Measurements from ENCODE around the gene ECHDC3. TPM values are rescaled to one million over a fixed set of nuclear protein-coding genes. Genes with fewer than 3 reads are reported as not detected.

ECHDC3 gene
- total and polyA plus RNA-seq, 4 donors = 14.2 to 48.3 (median 31.4) TPM

DNA sequence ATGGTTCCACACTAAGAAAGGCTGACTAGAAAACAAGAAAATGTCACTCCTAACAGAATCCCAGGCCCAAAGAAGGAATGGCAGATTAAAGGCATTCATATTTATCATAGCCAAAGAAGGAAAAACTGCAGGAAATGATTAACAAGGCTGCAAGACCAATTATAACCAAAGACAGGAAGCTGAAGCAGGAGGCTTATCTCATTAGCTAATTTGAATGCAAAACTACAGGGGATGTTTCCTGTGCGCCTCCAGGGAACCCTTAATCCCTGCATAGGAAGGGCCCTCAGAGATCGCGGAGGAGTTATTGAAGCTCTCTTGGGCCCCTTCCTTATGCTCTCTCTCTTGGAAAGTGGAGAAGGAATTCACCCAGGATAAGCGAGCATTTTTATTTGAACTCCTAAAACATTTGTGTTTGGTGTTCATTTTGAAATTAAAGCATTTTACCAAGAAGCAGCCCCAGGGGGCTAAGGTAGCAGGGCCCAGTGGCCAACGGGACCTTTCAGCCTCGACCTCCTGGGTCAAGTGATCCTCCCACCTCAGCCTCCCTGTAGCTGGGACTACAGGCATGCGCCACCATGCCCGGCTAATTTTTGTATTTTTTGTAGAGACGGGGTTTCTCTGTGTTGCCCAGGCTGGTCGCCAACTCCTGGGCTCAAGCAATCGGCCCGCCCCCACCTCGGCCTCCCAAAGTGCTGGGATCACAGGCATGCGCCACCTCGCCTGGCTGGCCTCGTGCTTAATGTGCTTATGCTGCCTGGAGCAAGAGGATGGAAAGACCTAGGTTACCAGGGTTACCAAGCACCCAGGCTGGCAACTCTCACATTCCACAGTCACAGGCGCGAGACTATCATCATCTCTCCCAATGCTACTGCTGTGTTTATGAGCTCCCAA lies 56.9 kb downstream of the ECHDC3 start:
- no peak overlapping the region for H3K27ac ChIP-seq (ENCODE audit: low read depth in 1 of 2, low read length in 1 of 2)
- WGBS, 2 donors = 68 to 69% methylated on average over 18 of the region's 18 CpGs
- no peak overlapping the region for H3K4me3 ChIP-seq
- H3K36me3 ChIP-seq (ENCODE audit: control insufficient read depth in 4 of 4, insufficient read depth in 4 of 4, low read length in 4 of 4) = no peaks in the 10 kb centered on the region
- H3K27me3 ChIP-seq (ENCODE audit: control insufficient read depth in 3 of 3, insufficient read depth in 3 of 3, low read length in 2 of 3) = no peaks in the 10 kb centered on the region
- no peak overlapping the region for H3K9ac ChIP-seq (ENCODE audit: insufficient read depth in 1 of 2, low read length in 2 of 2)
- no peak for TF ChIP-seq CTCF (IDR thresholded peaks at IDR 0.05; ENCODE audit: control extremely low read depth, extremely low read depth)
- H3K9me3 ChIP-seq (ENCODE audit: control insufficient read depth in 4 of 4, insufficient read depth in 3 of 4, low read length in 3 of 4) = peaks cover 0 to 3% (median 0%) of the 10 kb centered on the region in 4 donors
- DNase-seq (peak in 2 of 3 donors; percentile 4 to 19), ATAC-seq (ENCODE audit: insufficient read depth, low FRiP score) (no peak)
- peaks cover 0 to 5% (median 0%) of the 10 kb centered on the region in 5 donors for H3K4me1 ChIP-seq (ENCODE audit: control insufficient read depth in 5 of 5, insufficient read depth in 5 of 5, low read length in 5 of 5)

DNA sequence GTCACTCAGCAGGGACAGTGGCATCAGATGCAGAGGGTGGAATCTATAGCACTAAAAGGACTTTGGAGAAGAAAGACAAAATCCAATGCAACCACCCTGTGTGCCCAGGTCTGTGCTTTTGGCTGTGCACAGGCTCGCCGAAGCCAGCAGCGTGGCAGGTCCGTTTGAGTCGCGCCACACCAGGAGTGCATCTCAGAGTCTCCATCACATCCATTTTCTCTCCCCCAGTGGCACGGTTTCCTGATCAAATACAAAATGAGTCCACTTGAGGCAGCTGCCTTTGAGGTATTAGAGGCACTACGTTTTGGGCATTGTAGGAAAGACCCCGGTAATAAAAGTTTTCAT lies 57.5 kb downstream of the ECHDC3 start:
- no peaks in the 10 kb centered on the region for H3K36me3 ChIP-seq (ENCODE audit: control insufficient read depth in 4 of 4, insufficient read depth in 4 of 4, low read length in 4 of 4)
- H3K9me3 ChIP-seq (ENCODE audit: control insufficient read depth in 4 of 4, insufficient read depth in 3 of 4, low read length in 3 of 4) = peaks cover 0 to 2% (median 0%) of the 10 kb centered on the region in 4 donors
- H3K4me1 ChIP-seq (ENCODE audit: control insufficient read depth in 5 of 5, insufficient read depth in 5 of 5, low read length in 5 of 5) = peaks cover 0 to 5% (median 0%) of the 10 kb centered on the region in 5 donors
- TF ChIP-seq CTCF (IDR thresholded peaks at IDR 0.05; ENCODE audit: control extremely low read depth, extremely low read depth) = no peak
- no peaks in the 10 kb centered on the region for H3K27me3 ChIP-seq (ENCODE audit: control insufficient read depth in 3 of 3, insufficient read depth in 3 of 3, low read length in 2 of 3)
- 90 to 91% methylated on average over 9 of the region's 9 CpGs for WGBS, 2 donors
- ATAC-seq (ENCODE audit: insufficient read depth, low FRiP score) = no peak
- DNase-seq = no peak
- no peak overlapping the region for H3K4me3 ChIP-seq
- H3K9ac ChIP-seq (ENCODE audit: insufficient read depth in 1 of 2, low read length in 2 of 2) = no peak overlapping the region
- no peak overlapping the region for H3K27ac ChIP-seq (ENCODE audit: low read depth in 1 of 2, low read length in 1 of 2)

DNA sequence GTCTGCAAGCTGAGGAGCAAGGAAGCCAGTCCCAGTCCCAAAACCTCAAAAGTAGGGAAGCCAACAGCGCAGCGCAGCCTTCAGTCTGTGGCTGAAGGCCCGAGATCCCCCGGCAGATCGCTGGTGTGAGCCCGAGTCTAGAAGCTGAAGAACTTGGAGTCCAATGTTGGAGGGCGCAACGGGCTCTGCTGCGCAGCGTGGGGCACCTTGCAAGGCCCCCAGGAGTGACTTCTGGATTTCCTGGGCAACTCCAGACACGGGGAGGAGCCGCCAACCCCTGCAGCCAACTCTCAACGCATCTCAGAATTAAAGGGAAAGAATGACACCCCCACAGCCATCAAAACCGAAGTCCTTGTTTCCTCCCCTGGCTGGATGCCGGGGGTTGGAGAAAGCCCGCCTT lies 62.2 kb downstream of the ECHDC3 start:
- no peak for ATAC-seq (ENCODE audit: insufficient read depth, low FRiP score)
- WGBS, 2 donors = 92 to 93% methylated on average over 16 of the region's 16 CpGs
- Histone ChIP-seq H3K9me3 (ENCODE audit: control insufficient read depth in 4 of 4, insufficient read depth in 3 of 4, low read length in 3 of 4) (no peaks in the 10 kb centered on the region), H3K27ac (ENCODE audit: low read depth in 1 of 2, low read length in 1 of 2) (no peak overlapping the region), H3K27me3 (ENCODE audit: control insufficient read depth in 3 of 3, insufficient read depth in 3 of 3, low read length in 2 of 3) (no peaks in the 10 kb centered on the region), H3K9ac (ENCODE audit: insufficient read depth in 1 of 2, low read length in 2 of 2) (no peak overlapping the region), H3K36me3 (ENCODE audit: control insufficient read depth in 4 of 4, insufficient read depth in 4 of 4, low read length in 4 of 4) (no peaks in the 10 kb centered on the region), H3K4me1 (ENCODE audit: control insufficient read depth in 5 of 5, insufficient read depth in 5 of 5, low read length in 5 of 5) (peaks cover 0 to 3% (median 0%) of the 10 kb centered on the region in 5 donors), H3K4me3 (no peak overlapping the region)
- no peak for TF ChIP-seq CTCF (IDR thresholded peaks at IDR 0.05; ENCODE audit: control extremely low read depth, extremely low read depth)
- no peak for DNase-seq
